Measurements from ENCODE around the gene OIP5. TPM values are rescaled to one million over a fixed set of nuclear protein-coding genes. Genes with fewer than 3 reads are reported as not detected.
"Not testable (repeated sequence)": the region's sequence is repeated elsewhere in the genome, so short reads cannot be mapped to it uniquely, and the experiment has no call there.

Gene OIP5
- total RNA-seq, 2 donors from 2014 or later, result not detected

DNA sequence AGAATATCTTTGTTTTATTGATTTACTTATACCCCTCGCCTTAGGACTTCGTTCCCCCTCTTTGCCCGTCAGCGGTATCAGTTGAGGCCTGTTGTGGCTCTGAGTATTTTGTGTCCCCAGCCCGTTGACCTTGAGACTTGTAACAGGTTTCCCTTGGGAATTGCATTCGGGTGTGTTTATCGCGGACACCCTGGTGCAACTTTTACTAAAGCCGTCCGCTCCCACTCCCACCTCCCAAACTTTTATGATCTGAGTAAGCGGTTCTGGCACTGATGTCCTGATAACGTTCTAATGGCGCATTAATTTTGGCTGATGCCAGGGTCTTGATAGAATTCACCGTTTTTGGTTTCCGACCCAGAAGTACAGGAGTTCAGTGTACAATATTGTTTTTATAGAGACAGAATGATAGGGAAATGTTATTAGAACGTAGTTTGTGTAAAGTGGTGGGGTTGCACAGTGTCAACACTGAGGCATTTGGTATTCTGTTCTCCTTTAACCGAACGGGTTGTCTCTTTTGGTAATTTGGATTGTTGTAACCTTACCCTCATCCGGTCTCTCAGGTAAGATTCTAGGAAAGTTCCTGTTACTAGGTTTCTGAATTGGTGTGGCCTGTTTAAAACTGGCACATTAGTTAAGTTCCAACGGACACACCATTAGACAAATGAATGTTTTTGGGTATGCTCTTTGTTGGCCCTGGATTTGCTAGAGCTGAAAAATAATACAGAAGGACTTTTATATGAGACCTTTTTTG lies 47.8 kb downstream of the OIP5 start:
- Histone ChIP-seq H3K4me3 (peak overlapping the region; percentile 86 to 100), H3K36me3 (replicated peaks in 1 of 2; ENCODE audit: insufficient read depth in 1 of 2, low read depth in 2 of 2) (peaks cover 0 to 14% of the 10 kb centered on the region in 2 donors), H3K4me1 (peaks cover 30% of the 10 kb centered on the region), H3K9me3 (no peaks in the 10 kb centered on the region), H3K27ac (peak overlapping the region; percentile 92 to 99 (median 95)), H3K27me3 (no peaks in the 10 kb centered on the region)
- DNase-seq (peak; percentile 43 to 56 (median 52)), ATAC-seq (peak; percentile 20)
- TF ChIP-seq POLR2A (IDR thresholded peaks at IDR 0.05) (no peak), CTCF (IDR thresholded peaks at IDR 0.05) (no peak)
- 0 to 1% methylated on average over 20 of the region's 20 CpGs for WGBS, 2 donors
- intact Hi-C loops (cut with DNase I), result no loop called here

- 0% methylated on average over 16 to 44 of the region's 61 CpGs for WGBS, 2 donors
- H3K4me1 ChIP-seq, result peaks cover 30% of the 10 kb centered on the region
- ATAC-seq (peak; percentile 99), DNase-seq (peak; percentile 98 to 99 (median 99))
- no peaks in the 10 kb centered on the region for H3K27me3 ChIP-seq
- H3K4me3 ChIP-seq, result peak overlapping the region; percentile 86 to 100
- H3K36me3 ChIP-seq (replicated peaks in 1 of 2; ENCODE audit: insufficient read depth in 1 of 2, low read depth in 2 of 2), result peaks cover 0 to 19% of the 10 kb centered on the region in 2 donors
- TF ChIP-seq POLR2A (IDR thresholded peaks at IDR 0.05) (peak; percentile 86 to 92 (median 92)), CTCF (IDR thresholded peaks at IDR 0.05) (no peak)
- H3K9me3 ChIP-seq, result no peaks in the 10 kb centered on the region
- peak overlapping the region; percentile 92 to 99 (median 95) for H3K27ac ChIP-seq
- intact Hi-C loops (cut with DNase I), result no loop called here
These were observed 48.6 kb downstream of the OIP5 start for GRCh38 chr15:41283653-41284426.

- intact Hi-C loops (cut with DNase I); H3K9me3 ChIP-seq; H3K27me3 ChIP-seq; ATAC-seq: not testable (repeated sequence)
- peak in 1 of 4 donors; percentile 17 for DNase-seq
- H3K4me3 ChIP-seq, result peak overlapping the region in 1 of 2 donors; percentile 100
- peaks cover 0 to 16% of the 10 kb centered on the region in 2 donors for H3K36me3 ChIP-seq (replicated peaks in 1 of 2; ENCODE audit: insufficient read depth in 1 of 2, low read depth in 2 of 2)
- H3K4me1 ChIP-seq, result peaks cover 24% of the 10 kb centered on the region
- 40% methylated on average over 16 to 19 of the region's 19 CpGs for WGBS, 2 donors
- H3K27ac ChIP-seq, result peak overlapping the region; percentile 92 to 99 (median 95)
These were observed 49.3 kb downstream of the OIP5 start for GRCh38 chr15:41282980-41283652.

GRCh38 chr15:41282436-41282835 lies 50.0 kb downstream of the OIP5 start:
- DNase-seq; intact Hi-C loops (cut with DNase I): not testable (repeated sequence)
- WGBS, 2 donors, result 96 to 99% methylated on average over 10 of the region's 10 CpGs

DNA sequence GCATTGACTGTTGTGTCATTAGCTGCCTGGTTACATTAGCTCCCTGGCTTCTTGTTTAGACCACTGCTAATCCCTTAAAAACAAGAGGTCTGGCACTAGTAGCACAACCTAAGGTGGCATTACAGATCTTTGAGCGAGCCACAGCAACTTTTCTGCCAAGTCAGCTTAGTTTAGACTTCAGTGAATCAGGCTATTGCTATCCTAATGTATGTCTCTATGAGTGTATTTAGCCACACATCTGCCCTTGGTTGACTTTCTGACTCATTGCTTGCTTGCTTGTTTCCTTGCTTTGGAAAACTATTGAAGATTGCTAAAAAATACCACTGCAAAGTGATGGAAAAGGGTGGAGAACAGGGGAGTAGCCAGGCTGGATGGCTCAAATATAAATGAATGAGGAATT lies 51.2 kb downstream of the OIP5 start:
- peaks cover 18% of the 10 kb centered on the region for H3K4me1 ChIP-seq
- no peak overlapping the region for H3K27ac ChIP-seq
- TF ChIP-seq CTCF (IDR thresholded peaks at IDR 0.05) (no peak), POLR2A (IDR thresholded peaks at IDR 0.05) (no peak)
- ATAC-seq (no peak), DNase-seq (no peak)
- no peaks in the 10 kb centered on the region for H3K27me3 ChIP-seq
- intact Hi-C loops (cut with DNase I), result no loop called here
- H3K4me3 ChIP-seq, result no peak overlapping the region
- 84 to 93% methylated on average over 1 of the region's 1 CpG for WGBS, 2 donors
- peaks cover 0 to 10% of the 10 kb centered on the region in 2 donors for H3K36me3 ChIP-seq (replicated peaks in 1 of 2; ENCODE audit: insufficient read depth in 1 of 2, low read depth in 2 of 2)
- H3K9me3 ChIP-seq, result no peaks in the 10 kb centered on the region

More at GRCh38 chr15:41282436-41282835, 50.0 kb downstream of the OIP5 start:
- H3K9me3 ChIP-seq, ATAC-seq, H3K27me3 ChIP-seq, H3K4me3 ChIP-seq, H3K27ac ChIP-seq: not testable (repeated sequence)
- H3K36me3 ChIP-seq (replicated peaks in 1 of 2; ENCODE audit: insufficient read depth in 1 of 2, low read depth in 2 of 2), result peaks cover 0 to 14% of the 10 kb centered on the region in 2 donors
- peaks cover 24% of the 10 kb centered on the region for H3K4me1 ChIP-seq

Data from body of pancreas (tissue), 4 donors.